A673 (cell line): ENCODE measurements around the gene SAG. TPM values are rescaled to one million over a fixed set of nuclear protein-coding genes. Genes with fewer than 3 reads are reported as not detected.

Experiments used
- BruUV-seq: library from RNA; stranded (reverse); fragments of 400-500 nt; replicated peaks from 2 replicates; lab custom pipeline; 2021; lab: Mats Ljungman, UMichigan
- CTCF ChIA-PET: fragments of 300-600 bp; sonication (Branson Sonifier 250); formaldehyde crosslinking; loops from one replicate; lab custom pipeline; 2022; ENCODE audit warnings: antibody characterized with exemption; lab: Charles Lee
- POLR2A ChIA-PET: fragments of 300-600 bp; sonication (Branson Sonifier 250); formaldehyde crosslinking; loops from one replicate; lab custom pipeline; 2022; ENCODE audit warnings: antibody characterized with exemption; ENCODE audit not compliant: low non-redundant PET; lab: Charles Lee
- DNase-seq: peaks from one replicate; pipeline ENCODE4 v3.0.0-alpha.2; 2015; ENCODE audit warnings: low spot score
- H3K27ac ChIP-seq: fragments of 200-600 bp; sonication (generic); 2 replicates; pipeline ENCODE4 v1.5.1; 2016; ENCODE audit warnings: mixed run types, low read depth, mild to moderate bottlenecking, mixed read lengths, antibody characterized with exemption, low read length; ENCODE audit not compliant: poor library complexity, severe bottlenecking
- H3K27me3 ChIP-seq: fragments of 200-600 bp; sonication (generic); replicated peaks from 2 replicates; pipeline ENCODE4 v1.6.1; 2017; ENCODE audit warnings: mixed run types, low read depth, mild to moderate bottlenecking, mixed read lengths, antibody characterized with exemption, low read length; ENCODE audit not compliant: insufficient read depth, poor library complexity
- H3K36me3 ChIP-seq: fragments of 200-600 bp; sonication (generic); 2 replicates; pipeline ENCODE4 v1.6.1; 2016; ENCODE audit warnings: mixed run types, mild to moderate bottlenecking, mixed read lengths, antibody characterized with exemption, low read length; ENCODE audit not compliant: insufficient read depth, poor library complexity, severe bottlenecking
- H3K4me1 ChIP-seq: fragments of 200-600 bp; sonication (generic); 2 replicates; pipeline ENCODE4 v1.6.1; 2017; ENCODE audit warnings: mixed run types, mild to moderate bottlenecking, mixed read lengths, antibody characterized with exemption, low read length; ENCODE audit not compliant: insufficient read depth, poor library complexity, severe bottlenecking
- H3K4me3 ChIP-seq: fragments of 200-600 bp; sonication (generic); 2 replicates; pipeline ENCODE4 v1.5.1; 2016; ENCODE audit warnings: low read depth, mixed run types, mild to moderate bottlenecking, mixed read lengths, low read length; ENCODE audit not compliant: poor library complexity, severe bottlenecking
- H3K9me3 ChIP-seq: fragments of 200-600 bp; sonication (generic); 2 replicates; pipeline ENCODE4 v1.6.1; 2016; ENCODE audit warnings: mixed run types, low read depth, mild to moderate bottlenecking, mixed read lengths, antibody characterized with exemption, low read length; ENCODE audit not compliant: poor library complexity, severe bottlenecking
- CTCF ChIP-seq: fragments of 300-800, 200-600 bp; sonication (generic); conservative IDR thresholded peaks from 2 replicates; pipeline ENCODE4 v1.5.1; 2017; ENCODE audit warnings: low read depth, mild to moderate bottlenecking, antibody characterized with exemption, low read length, moderate library complexity, mixed read lengths
- EZH2 ChIP-seq: fragments of 200-600 bp; sonication (generic); IDR thresholded peaks from 2 replicates; pipeline ENCODE4 v1.6.1; 2017; ENCODE audit warnings: borderline replicate concordance, low read depth, mild to moderate bottlenecking, mixed read lengths, antibody characterized with exemption, low read length; ENCODE audit not compliant: poor library complexity, severe bottlenecking
- intact Hi-C: fragments of 100-400 bp; cut with micrococcal nuclease; formaldehyde crosslinking; loops from one replicate; pipeline ENCODE4 v1.10.0; 2022; ENCODE audit not compliant: unreplicated experiment
- total RNA-seq: library from RNA; stranded (reverse); gene quantifications from 2 replicates; pipeline ENCODE4 v1.2.3, GENCODE V29; 2021

The SAG gene
- total RNA-seq, 1 experiment from 2014 or later, result 1.3 TPM

GRCh38 chr2:233281553-233281952 is 26.1 kb upstream of the SAG start:
- DNase-seq, result no peak
- H3K36me3 ChIP-seq, result peaks cover 83% of the 10 kb centered on the region
- H3K27me3 ChIP-seq, result no peaks in the 10 kb centered on the region
- no peaks in the 10 kb centered on the region for H3K4me1 ChIP-seq
- H3K4me3 ChIP-seq, result no peak overlapping the region
- ChIA-PET CTCF (no interaction called here), POLR2A (no interaction called here)
- BruUV-seq, result no TSS peak
- no peaks in the 10 kb centered on the region for H3K9me3 ChIP-seq
- no peak overlapping the region for H3K27ac ChIP-seq
- TF ChIP-seq EZH2, result no peak
- no peak for TF ChIP-seq CTCF
- intact Hi-C loops, result no loop called here

- ChIA-PET CTCF (no interaction called here), POLR2A (no interaction called here)
- peaks cover 81% of the 10 kb centered on the region for H3K36me3 ChIP-seq
- H3K27ac ChIP-seq, result no peak overlapping the region
- H3K4me3 ChIP-seq, result no peak overlapping the region
- intact Hi-C loops, result no loop called here
- no peak for DNase-seq
- no TSS peak for BruUV-seq
- TF ChIP-seq EZH2 (no peak), CTCF (no peak)
- no peaks in the 10 kb centered on the region for H3K9me3 ChIP-seq
- no peaks in the 10 kb centered on the region for H3K27me3 ChIP-seq
- no peaks in the 10 kb centered on the region for H3K4me1 ChIP-seq
These were observed 25.5 kb upstream of the SAG start for GRCh38 chr2:233281992-233282603.

- POLR2A ChIA-PET, result interaction anchor here (0.7 kb wide), 1 partner anchor 9 kb away, joined by 8 read pairs; no protein-coding TSS in a partner anchor
- intact Hi-C loops, result no loop called here
- Histone ChIP-seq H3K27ac (no peak overlapping the region), H3K9me3 (no peaks in the 10 kb centered on the region), H3K4me1 (no peaks in the 10 kb centered on the region), H3K27me3 (no peaks in the 10 kb centered on the region), H3K4me3 (no peak overlapping the region), H3K36me3 (peaks cover 76% of the 10 kb centered on the region)
- no peak for TF ChIP-seq EZH2
- no peak for TF ChIP-seq CTCF
- no TSS peak for BruUV-seq
- CTCF ChIA-PET, result no interaction called here
- DNase-seq, result no peak
These were observed 21.7 kb upstream of the SAG start for GRCh38 chr2:233285921-233286320.
